ENCODE data around the gene SNN.

GRCh38 chr16:11642765-11643116 is 25.5 kb upstream of the SNN start:
- TF ChIP-seq CTCF (IDR thresholded peaks at IDR 0.05) (no peak), POLR2A (IDR thresholded peaks at IDR 0.05) (no peak), POLR2AphosphoS5 (IDR thresholded peaks at IDR 0.05) (no peak), EP300 (IDR thresholded peaks at IDR 0.05) (no peak)

All from sigmoid colon (tissue), 4 donors.